HG03064 (cell line): ENCODE data around the gene GALNT2.

Experiments
- ATAC-seq: cut with Tn5 transposase; IDR thresholded peaks from one replicate; pipeline ENCODE4 v1.9.1; 2021; ENCODE audit warnings: low read depth; ENCODE audit not compliant: unreplicated experiment

The GALNT2 gene

GRCh38 chr1:230141797-230142607 is 75.0 kb downstream of the GALNT2 start:
- ATAC-seq, result no peak

GRCh38 chr1:230142608-230143210 is 75.7 kb downstream of the GALNT2 start:
- no peak for ATAC-seq

- no peak for ATAC-seq
Observed at GRCh38 chr1:230143534-230143933, 76.5 kb downstream of the GALNT2 start.

GRCh38 chr1:230144010-230144614 is 77.1 kb downstream of the GALNT2 start:
- ATAC-seq, result no peak

GRCh38 chr1:230144758-230145504 is 77.9 kb downstream of the GALNT2 start:
- ATAC-seq, result no peak

GRCh38 chr1:230145505-230145899 is 78.5 kb downstream of the GALNT2 start:
- ATAC-seq, result no peak

- ATAC-seq, result no peak
Observed at GRCh38 chr1:230145953-230146476, 79.0 kb downstream of the GALNT2 start.

- no peak for ATAC-seq
Observed at GRCh38 chr1:230146709-230147108, 79.7 kb downstream of the GALNT2 start.

GRCh38 chr1:230147253-230148125 is 80.5 kb downstream of the GALNT2 start:
- no peak for ATAC-seq

- ATAC-seq, result no peak
Observed at GRCh38 chr1:230148126-230148652, 81.2 kb downstream of the GALNT2 start.

GRCh38 chr1:230148768-230149469 is 81.9 kb downstream of the GALNT2 start:
- no peak for ATAC-seq

- peak; percentile 70 for ATAC-seq
Observed at GRCh38 chr1:230149751-230150584, 82.9 kb downstream of the GALNT2 start.

GRCh38 chr1:230150615-230151014 is 83.6 kb downstream of the GALNT2 start:
- ATAC-seq, result no peak

- no peak for ATAC-seq
Observed at GRCh38 chr1:230151924-230152468, 85.0 kb downstream of the GALNT2 start.

GRCh38 chr1:230152999-230153398 is 86.0 kb downstream of the GALNT2 start:
- ATAC-seq, result no peak

- no peak for ATAC-seq
Observed at GRCh38 chr1:230153641-230154296, 86.7 kb downstream of the GALNT2 start.

- ATAC-seq, result no peak
Observed at GRCh38 chr1:230155021-230155420, 88.0 kb downstream of the GALNT2 start.
